Uterus (tissue), 2 donors: Measurements from ENCODE around the gene IFNW1.

Experiments used
- CTCF ChIP-seq, 4 experiments: fragments of 200-600 bp in 2 of 4; fragments of 450-650 bp in 2 of 4; sonication (generic) in 2 of 4; IDR thresholded peaks; one replicate each; pipeline ENCODE4 v1.5.1; 2016 to 2019; ENCODE audit warnings: antibody characterized with exemption in 4 of 4, mild to moderate bottlenecking in 2 of 4, moderate library complexity in 1 of 4
- POLR2A ChIP-seq, 2 donors: fragments of 450-650 bp; IDR thresholded peaks; one replicate each; pipeline ENCODE4 v1.6.1; 2016; ENCODE audit warnings: antibody characterized with exemption in 2 of 2, mild to moderate bottlenecking in 1 of 2, moderate library complexity in 1 of 2

DNA sequence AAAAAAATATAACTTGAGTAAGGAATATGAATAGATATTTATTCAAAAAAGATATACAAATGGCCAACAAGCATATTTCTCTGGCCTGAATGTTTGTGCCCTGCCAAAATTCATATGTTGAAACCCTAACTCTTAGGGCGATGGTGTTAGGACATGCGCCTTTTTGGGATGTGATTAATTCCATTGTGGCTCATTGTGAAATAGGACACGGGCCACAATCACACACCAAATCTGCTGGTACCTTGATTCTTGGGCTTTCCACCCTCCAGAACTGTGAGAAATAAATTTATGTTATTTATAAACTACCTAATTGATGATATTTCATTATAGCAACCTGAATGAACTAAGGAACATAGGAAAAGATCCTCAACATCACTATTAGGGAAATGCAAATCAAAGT, 30.5 kb upstream of the IFNW1 start:
- TF ChIP-seq POLR2A (IDR thresholded peaks at IDR 0.05) (no peak), CTCF (IDR thresholded peaks at IDR 0.05) (no peak)
